ENCODE results near the gene CCSER1. TPM values are rescaled to one million over a fixed set of nuclear protein-coding genes. Genes with fewer than 3 reads are reported as not detected.

Gene CCSER1
- total RNA-seq, 1 experiment from 2014 or later: 10.1 TPM

DNA sequence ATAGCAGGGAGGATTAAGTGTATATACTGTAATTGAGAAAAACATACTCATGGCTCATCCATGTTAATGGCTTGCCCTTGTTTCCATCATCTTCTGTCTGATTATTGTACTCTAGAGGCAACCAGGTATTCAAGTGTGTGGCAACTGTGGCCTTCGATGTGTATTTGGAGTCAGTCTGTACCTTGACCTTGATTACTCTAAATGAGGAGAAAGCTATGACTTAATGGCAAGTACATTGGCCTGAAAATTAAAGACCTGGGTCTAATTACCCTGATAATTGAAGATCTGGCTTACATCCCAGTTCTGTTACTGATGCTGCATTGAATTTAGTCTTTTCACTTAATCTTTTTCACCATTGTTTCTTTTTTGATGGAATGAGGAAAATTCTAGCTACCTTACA lies 409.2 kb downstream of the CCSER1 start:
- no peak overlapping the region for H3K4me3 ChIP-seq
- no peaks in the 10 kb centered on the region for H3K27me3 ChIP-seq
- no peaks in the 10 kb centered on the region for H3K9me3 ChIP-seq (replicated peaks)
- H3K36me3 ChIP-seq: no peaks in the 10 kb centered on the region
- peaks cover 18% of the 10 kb centered on the region for H3K4me1 ChIP-seq
- DNase-seq: no peak
- no peak overlapping the region for H3K27ac ChIP-seq

DNA sequence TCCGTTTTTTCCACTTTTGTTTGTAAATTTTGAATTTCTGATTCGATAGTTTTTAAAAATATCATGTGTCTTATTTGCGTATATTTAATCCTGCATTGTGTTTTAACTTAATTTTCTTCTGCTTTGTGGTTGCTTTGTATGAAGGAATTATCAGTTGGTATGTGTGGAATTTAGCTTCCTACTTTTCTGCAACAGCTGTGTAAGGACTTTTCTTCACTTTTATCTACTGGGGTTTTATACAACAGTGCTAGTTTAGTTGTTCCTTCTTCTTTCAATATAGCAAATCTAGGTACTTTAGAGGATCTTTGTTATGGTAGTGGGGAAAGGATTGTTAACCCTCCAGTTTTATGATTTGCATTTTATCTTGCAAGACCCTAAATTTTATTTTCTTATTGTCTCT lies 410.3 kb downstream of the CCSER1 start:
- no peaks in the 10 kb centered on the region for H3K36me3 ChIP-seq
- H3K27me3 ChIP-seq: no peaks in the 10 kb centered on the region
- DNase-seq: peak in 1 of 2 experiments; percentile 61
- H3K4me3 ChIP-seq: peak overlapping the region; percentile 7
- peaks cover 18% of the 10 kb centered on the region for H3K4me1 ChIP-seq
- peak overlapping the region; percentile 45 for H3K27ac ChIP-seq
- no peaks in the 10 kb centered on the region for H3K9me3 ChIP-seq (replicated peaks)

DNA sequence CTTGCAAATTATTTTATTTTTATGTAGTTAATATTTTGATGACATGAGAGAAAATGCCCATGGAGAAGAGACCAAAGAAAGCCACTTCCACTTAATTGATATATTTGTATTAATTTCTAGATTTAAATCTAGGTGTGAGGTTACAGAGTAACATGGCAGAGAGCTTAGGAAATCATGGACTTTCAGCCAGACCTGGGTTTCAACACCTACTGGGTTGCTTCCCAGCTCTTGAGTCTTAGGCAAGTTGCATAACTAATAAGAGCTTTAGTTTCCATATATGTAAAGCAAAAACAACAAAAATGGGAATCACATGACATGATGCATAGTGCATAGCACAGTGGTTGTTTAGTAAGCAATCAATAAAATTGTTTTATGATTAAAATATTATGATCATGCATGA lies 413.3 kb downstream of the CCSER1 start:
- no peaks in the 10 kb centered on the region for H3K27me3 ChIP-seq
- H3K4me1 ChIP-seq: peaks cover 18% of the 10 kb centered on the region
- no peak overlapping the region for H3K27ac ChIP-seq
- no peaks in the 10 kb centered on the region for H3K9me3 ChIP-seq (replicated peaks)
- no peaks in the 10 kb centered on the region for H3K36me3 ChIP-seq
- H3K4me3 ChIP-seq: no peak overlapping the region
- DNase-seq: no peak

DNA sequence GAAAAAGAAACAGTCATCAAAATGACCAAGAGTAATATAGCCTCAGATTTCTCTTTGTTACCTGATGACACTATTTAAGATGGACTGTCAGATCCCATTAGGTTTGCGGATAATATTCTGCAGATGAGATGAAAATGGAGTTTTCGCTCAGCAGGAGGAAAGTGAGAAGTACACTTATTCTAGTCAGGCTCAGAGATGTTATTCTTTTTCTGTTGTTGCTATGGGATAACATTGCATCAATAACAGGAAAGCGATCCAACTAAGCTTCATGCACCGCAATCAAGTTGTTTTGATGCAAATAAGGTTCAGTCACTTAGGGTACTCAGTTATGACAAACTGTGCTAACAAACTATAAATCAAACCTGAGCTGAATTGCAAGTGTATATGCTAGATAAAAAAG lies 415.0 kb downstream of the CCSER1 start:
- Histone ChIP-seq H3K36me3 (no peaks in the 10 kb centered on the region), H3K27ac (no peak overlapping the region), H3K4me3 (no peak overlapping the region), H3K27me3 (no peaks in the 10 kb centered on the region), H3K4me1 (peaks cover 18% of the 10 kb centered on the region), H3K9me3 (replicated peaks) (no peaks in the 10 kb centered on the region)
- DNase-seq: no peak

DNA sequence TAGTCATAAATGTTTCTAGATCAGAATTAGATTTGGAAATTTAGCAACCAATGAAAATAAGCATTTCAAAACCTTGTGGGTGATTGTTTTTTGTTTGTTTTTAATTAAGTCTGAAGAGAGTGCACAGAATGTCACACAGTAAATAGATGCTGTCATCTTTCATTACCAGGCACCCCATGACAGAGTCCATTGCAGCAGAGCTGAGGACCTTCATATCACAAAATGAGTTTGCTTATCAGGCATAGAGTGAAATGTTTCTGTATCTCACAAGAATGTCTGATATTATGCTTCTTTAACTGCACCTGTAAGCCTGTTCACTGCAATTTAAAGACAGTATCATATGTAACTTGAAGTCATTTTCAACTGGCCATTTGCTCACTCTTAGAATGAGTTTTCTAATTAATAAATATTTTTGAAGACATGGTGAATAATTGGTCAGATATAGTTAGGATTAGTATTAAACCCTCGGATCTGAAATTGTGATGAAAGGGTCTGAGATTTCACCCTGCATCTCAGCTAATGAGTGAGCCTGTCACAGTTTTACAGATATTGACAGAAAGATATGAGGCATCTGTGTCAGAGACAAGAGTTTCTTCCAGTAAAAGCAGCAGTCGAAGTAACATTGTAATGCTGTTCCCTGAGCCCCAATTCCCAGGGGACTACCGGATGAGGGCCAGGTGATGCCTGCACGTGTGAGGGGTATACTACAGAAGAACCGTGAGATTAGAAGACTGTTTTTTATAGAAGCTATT lies 416.4 kb downstream of the CCSER1 start:
- H3K27me3 ChIP-seq: no peaks in the 10 kb centered on the region
- H3K9me3 ChIP-seq (replicated peaks): no peaks in the 10 kb centered on the region
- no peaks in the 10 kb centered on the region for H3K36me3 ChIP-seq
- no peak for DNase-seq
- H3K27ac ChIP-seq: no peak overlapping the region
- H3K4me3 ChIP-seq: no peak overlapping the region
- H3K4me1 ChIP-seq: peaks cover 9% of the 10 kb centered on the region; the same call in 1 of the 2 replicates

DNA sequence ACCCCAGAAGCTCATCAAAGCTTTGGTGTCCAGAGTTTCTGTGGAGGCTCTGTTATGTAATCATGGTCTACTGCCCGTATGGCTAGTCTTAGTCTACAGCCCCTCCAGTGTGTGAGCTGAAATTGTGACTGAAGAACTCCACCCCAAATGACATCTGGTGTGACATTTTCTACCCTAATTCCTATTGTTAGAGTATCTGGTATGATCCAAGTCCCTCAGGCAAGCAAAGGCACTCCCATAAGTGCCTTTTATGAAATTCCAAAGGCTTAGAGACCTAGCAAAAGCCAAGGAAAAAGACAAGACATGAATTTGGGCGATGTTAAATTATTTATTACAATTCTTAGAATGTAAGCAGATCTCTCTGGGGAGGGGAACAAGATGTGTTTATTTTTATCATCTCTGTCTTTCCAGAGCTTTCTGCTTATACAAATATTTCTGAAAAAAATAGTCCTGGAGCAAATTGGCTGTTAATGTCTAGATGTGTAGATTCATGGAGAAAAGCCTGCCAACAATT lies 417.4 kb downstream of the CCSER1 start:
- DNase-seq: no peak
- Histone ChIP-seq H3K4me3 (no peak overlapping the region), H3K27me3 (no peaks in the 10 kb centered on the region), H3K4me1 (peaks cover 9% of the 10 kb centered on the region; the same call in 1 of the 2 replicates), H3K9me3 (replicated peaks) (no peaks in the 10 kb centered on the region), H3K27ac (no peak overlapping the region), H3K36me3 (no peaks in the 10 kb centered on the region)

DNA sequence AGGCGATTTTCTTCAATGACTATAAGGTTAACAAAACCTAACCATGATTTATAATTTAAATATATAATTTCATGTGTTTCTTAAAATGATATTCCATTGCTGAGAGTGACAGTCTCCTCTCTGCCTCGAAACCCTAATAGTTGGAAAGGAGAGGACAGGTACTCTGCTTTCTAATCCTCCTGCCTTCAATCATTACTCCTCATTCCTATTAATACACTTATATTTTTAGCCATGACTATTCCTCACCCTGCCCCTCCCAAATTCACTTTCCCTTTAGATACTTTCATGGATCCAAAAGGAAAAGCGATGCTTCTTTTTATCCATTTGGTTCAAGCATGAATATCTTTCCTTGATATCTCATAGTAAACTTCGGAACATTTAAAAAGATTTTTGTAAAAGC lies 418.2 kb downstream of the CCSER1 start:
- peaks cover 9% of the 10 kb centered on the region; the same call in 1 of the 2 replicates for H3K4me1 ChIP-seq
- H3K27me3 ChIP-seq: no peaks in the 10 kb centered on the region
- no peak for DNase-seq
- H3K36me3 ChIP-seq: no peaks in the 10 kb centered on the region
- H3K9me3 ChIP-seq (replicated peaks): no peaks in the 10 kb centered on the region
- H3K4me3 ChIP-seq: no peak overlapping the region
- no peak overlapping the region for H3K27ac ChIP-seq

DNA sequence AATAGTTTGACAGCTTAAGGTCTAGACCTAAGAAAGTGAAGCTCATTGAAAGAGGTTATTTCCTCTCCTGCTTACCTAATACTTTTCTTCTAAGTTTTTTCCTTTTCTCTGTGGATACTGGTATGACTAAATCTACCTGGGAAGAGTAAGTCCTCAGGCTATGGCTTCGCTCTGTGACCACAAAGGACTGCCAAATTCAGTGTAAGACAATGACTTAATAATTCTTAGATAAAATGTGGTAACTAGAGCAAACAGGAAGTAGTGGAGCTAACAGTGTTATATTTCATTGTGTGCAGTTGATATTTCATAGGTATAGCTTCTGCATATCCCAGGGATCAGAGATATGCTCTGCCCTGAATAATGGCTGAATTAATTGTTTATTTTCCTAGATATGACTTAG lies 418.9 kb downstream of the CCSER1 start:
- no peaks in the 10 kb centered on the region for H3K9me3 ChIP-seq (replicated peaks)
- peaks cover 9% of the 10 kb centered on the region; the same call in 1 of the 2 replicates for H3K4me1 ChIP-seq
- peak in 1 of 2 experiments; percentile 28 for DNase-seq
- no peaks in the 10 kb centered on the region for H3K36me3 ChIP-seq
- H3K4me3 ChIP-seq: no peak overlapping the region
- H3K27me3 ChIP-seq: no peaks in the 10 kb centered on the region
- no peak overlapping the region for H3K27ac ChIP-seq

DNA sequence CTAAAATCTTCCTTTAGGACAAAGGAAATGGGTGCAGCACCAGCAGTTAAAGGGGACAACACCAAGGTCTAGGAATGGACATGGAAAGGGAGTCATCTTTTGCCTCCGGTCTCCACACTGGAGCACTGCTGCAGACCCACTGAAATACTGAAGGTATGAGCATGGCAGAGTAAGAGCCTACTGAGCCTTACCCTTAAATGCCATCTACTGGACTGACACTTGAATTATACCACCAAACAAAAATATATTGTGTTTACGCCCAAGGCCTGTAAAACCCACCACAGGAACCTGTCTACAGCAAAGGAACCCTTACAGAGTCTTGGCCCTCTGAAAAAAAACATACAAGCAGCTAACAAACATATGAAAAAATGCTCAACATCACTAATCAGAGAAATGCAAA lies 443.4 kb downstream of the CCSER1 start:
- no peak for DNase-seq
- Histone ChIP-seq H3K27ac (no peak overlapping the region), H3K4me1 (no peaks in the 10 kb centered on the region), H3K27me3 (no peaks in the 10 kb centered on the region), H3K36me3 (no peaks in the 10 kb centered on the region), H3K9me3 (replicated peaks) (no peaks in the 10 kb centered on the region), H3K4me3 (no peak overlapping the region)

DNA sequence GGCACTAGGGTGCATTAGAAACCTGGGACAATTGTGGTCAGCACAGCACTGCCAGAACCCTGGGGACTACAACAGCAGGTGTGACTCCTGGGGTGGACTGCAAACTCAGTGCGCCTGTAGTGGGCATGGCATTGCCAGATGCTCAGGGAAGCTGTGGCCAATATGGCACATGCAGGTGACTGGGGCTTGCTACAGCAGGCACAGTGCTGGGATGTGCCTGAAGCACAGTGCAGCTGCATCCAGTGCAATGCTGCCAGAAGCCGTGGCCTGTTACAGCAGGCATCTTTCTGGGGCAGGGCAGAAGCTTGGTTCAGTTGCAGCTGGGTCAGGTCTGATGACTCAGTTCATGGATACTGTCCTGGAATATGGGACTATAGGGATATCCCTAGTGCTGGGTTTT lies 445.8 kb downstream of the CCSER1 start:
- no peaks in the 10 kb centered on the region for H3K9me3 ChIP-seq (replicated peaks)
- H3K36me3 ChIP-seq: no peaks in the 10 kb centered on the region
- no peaks in the 10 kb centered on the region for H3K4me1 ChIP-seq
- no peak for DNase-seq
- no peak overlapping the region for H3K4me3 ChIP-seq
- no peaks in the 10 kb centered on the region for H3K27me3 ChIP-seq
- H3K27ac ChIP-seq: no peak overlapping the region

DNA sequence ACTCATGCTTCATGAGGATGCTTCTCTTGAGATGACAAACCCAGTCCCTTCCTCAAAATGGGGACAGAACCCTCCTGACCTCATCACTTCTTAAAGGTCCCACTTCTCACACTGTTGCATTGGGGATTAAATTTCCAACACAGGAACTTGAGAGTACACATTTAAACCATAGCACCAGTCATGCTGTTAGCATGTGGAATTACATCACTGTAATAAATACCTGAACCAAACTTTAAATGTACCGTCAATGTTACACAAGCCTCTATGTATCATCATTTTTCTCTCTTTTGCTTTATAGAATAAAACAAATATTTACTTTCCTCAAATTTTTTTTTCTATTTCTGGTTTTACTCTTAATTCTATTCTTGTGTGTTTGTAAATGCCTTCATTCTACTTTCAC lies 448.2 kb downstream of the CCSER1 start:
- DNase-seq: no peak
- no peak overlapping the region for H3K4me3 ChIP-seq
- no peaks in the 10 kb centered on the region for H3K36me3 ChIP-seq

DNA sequence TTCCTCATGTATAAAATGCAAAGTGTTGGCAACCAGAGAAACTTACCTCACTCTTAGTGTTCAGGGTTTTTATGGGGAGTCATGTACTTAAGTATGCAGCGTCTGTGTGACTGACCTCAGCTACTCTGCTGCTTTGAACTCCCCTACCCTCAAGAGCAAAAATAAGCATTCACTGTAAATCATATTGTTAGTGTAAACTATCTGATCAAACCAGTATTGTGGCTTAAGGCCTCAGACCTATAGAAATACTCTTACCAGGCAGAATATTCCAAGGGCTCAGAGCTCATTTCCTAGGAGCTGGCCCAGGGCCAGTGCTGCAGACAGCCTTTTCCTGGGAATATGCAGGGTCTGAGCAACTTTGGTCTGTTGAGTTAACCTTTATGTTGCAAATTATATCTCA lies 453.1 kb downstream of the CCSER1 start:
- peak in 1 of 2 experiments; percentile 22 for DNase-seq
- Histone ChIP-seq H3K9me3 (replicated peaks) (no peaks in the 10 kb centered on the region), H3K27me3 (no peaks in the 10 kb centered on the region), H3K4me3 (no peak overlapping the region), H3K4me1 (no peaks in the 10 kb centered on the region), H3K27ac (no peak overlapping the region), H3K36me3 (no peaks in the 10 kb centered on the region)

More for the DNA sequence above, 448.2 kb downstream of the CCSER1 start:
- Histone ChIP-seq H3K9me3 (replicated peaks) (no peaks in the 10 kb centered on the region), H3K4me1 (no peaks in the 10 kb centered on the region), H3K27me3 (no peaks in the 10 kb centered on the region), H3K27ac (no peak overlapping the region)

DNA sequence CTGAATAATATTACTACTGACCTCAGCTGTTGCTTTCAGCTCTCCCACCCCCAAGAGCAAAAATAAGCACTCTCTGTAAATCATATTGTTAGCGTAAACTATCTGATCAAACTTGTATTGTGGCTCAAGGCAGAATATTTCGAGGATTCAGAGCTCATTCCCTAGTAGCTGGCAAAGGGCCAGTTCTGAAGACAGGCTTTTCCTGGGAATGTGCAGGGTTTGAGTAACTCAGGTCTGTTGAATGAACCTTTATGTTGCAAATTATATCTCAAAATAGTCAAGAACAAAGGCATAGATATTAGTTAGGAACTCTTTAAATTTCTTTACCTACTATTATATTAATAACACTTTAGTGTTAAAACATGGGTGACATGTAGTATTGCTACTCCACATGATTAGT lies 454.9 kb downstream of the CCSER1 start:
- no peak overlapping the region for H3K4me3 ChIP-seq

DNA sequence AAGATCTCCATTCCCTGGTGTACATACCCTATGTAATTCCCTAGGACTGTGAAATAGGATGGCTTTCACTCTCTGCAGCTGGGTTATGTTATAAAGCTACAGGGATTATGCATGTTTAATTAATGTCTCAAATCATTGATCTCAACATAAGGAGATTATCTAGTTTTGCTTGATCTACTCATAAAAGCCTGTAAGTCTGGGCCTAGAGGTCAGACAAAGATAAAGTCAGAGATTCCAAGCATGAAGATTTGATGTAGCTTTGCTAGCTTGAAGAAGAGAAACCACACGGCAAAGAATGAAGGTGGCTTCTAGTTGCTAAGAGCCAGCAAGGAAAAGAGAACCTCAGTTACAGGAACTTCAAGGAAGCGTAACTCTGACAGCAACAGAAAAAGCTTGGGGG lies 456.9 kb downstream of the CCSER1 start:
- no peak for DNase-seq

More for the DNA sequence above, 454.9 kb downstream of the CCSER1 start:
- Histone ChIP-seq H3K36me3 (no peaks in the 10 kb centered on the region), H3K9me3 (replicated peaks) (no peaks in the 10 kb centered on the region), H3K27me3 (no peaks in the 10 kb centered on the region), H3K4me1 (no peaks in the 10 kb centered on the region), H3K27ac (no peak overlapping the region)
- DNase-seq: peak in 1 of 2 experiments; percentile 42

DNA sequence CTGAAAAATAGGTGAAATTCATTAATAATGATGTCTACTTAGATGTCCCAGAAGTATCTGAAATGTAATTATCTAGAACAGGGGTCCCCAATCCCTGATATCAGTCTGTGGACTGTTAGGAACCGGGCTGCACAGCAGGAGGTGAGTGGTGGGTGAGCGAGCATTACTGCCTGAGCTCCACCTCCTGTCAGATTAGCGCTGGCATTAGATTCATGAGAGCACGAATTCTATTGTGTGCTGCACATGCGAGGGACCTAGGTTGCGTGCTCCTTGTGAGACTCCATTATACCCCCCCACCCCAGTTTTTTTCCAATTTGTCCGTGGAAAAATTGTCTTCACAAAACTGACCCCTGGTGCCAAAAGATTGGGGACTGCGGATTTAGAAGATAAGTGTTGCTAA lies 458.8 kb downstream of the CCSER1 start:
- no peaks in the 10 kb centered on the region for H3K27me3 ChIP-seq
- no peaks in the 10 kb centered on the region for H3K4me1 ChIP-seq
- no peaks in the 10 kb centered on the region for H3K9me3 ChIP-seq (replicated peaks)
- no peak for DNase-seq
- no peaks in the 10 kb centered on the region for H3K36me3 ChIP-seq
- H3K4me3 ChIP-seq: no peak overlapping the region
- no peak overlapping the region for H3K27ac ChIP-seq

More for the DNA sequence above, 456.9 kb downstream of the CCSER1 start:
- H3K4me1 ChIP-seq: no peaks in the 10 kb centered on the region
- no peaks in the 10 kb centered on the region for H3K9me3 ChIP-seq (replicated peaks)
- H3K27ac ChIP-seq: no peak overlapping the region
- H3K27me3 ChIP-seq: no peaks in the 10 kb centered on the region
- no peak overlapping the region for H3K4me3 ChIP-seq
- H3K36me3 ChIP-seq: no peaks in the 10 kb centered on the region

DNA sequence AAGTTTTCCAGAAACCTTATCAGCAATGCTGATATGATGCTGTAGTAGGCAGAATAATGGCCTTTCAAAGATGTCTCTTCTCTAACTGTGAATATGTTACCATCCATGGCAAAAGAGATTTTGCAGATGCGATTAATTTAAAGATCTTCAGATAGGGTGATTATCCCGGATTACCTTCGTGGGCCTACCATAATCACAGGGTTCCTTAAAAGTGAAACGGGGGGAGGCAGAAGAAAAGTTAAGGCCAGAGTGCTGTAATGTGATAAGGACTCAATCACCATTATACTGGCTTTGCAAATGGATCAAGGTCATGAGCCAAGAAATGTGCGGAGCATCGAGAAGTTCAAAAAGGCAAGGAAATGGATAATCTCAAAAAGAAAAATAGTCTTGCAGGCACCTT lies 459.6 kb downstream of the CCSER1 start:
- DNase-seq: no peak
- Histone ChIP-seq H3K36me3 (no peaks in the 10 kb centered on the region), H3K4me3 (no peak overlapping the region), H3K4me1 (no peaks in the 10 kb centered on the region), H3K27me3 (no peaks in the 10 kb centered on the region), H3K27ac (no peak overlapping the region), H3K9me3 (replicated peaks) (no peaks in the 10 kb centered on the region)

Measured in SJCRH30 (cell line).